ENCODE data around the gene RBM5.

The RBM5 gene

GRCh38 chr3:50121072-50122032, 32.6 kb downstream of the RBM5 start:
- H3K4me3 ChIP-seq (ENCODE audit: low read depth in 1 of 2, low read length in 2 of 2) = no peak overlapping the region
- H3K36me3 ChIP-seq (ENCODE audit: control insufficient read depth in 1 of 2, insufficient read depth in 2 of 2, low read length in 2 of 2) = peaks cover 35 to 51% of the 10 kb centered on the region in 2 donors
- H3K4me1 ChIP-seq (ENCODE audit: control insufficient read depth in 1 of 2, insufficient read depth in 2 of 2, low read length in 2 of 2) = peaks cover 4 to 21% of the 10 kb centered on the region in 2 donors
- no peak overlapping the region for H3K27ac ChIP-seq (ENCODE audit: low read length)
- no peaks in the 10 kb centered on the region for H3K27me3 ChIP-seq (ENCODE audit: low read depth, low read length)
- no peaks in the 10 kb centered on the region for H3K9me3 ChIP-seq (ENCODE audit: control insufficient read depth in 1 of 2, low read length in 2 of 2)

GRCh38 chr3:50122071-50122470, 33.4 kb downstream of the RBM5 start:
- Histone ChIP-seq H3K9me3 (ENCODE audit: control insufficient read depth in 1 of 2, low read length in 2 of 2) (no peaks in the 10 kb centered on the region), H3K4me3 (ENCODE audit: low read depth in 1 of 2, low read length in 2 of 2) (no peak overlapping the region), H3K27me3 (ENCODE audit: low read depth, low read length) (no peaks in the 10 kb centered on the region), H3K27ac (ENCODE audit: low read length) (no peak overlapping the region), H3K4me1 (ENCODE audit: control insufficient read depth in 1 of 2, insufficient read depth in 2 of 2, low read length in 2 of 2) (peaks cover 4 to 28% of the 10 kb centered on the region in 2 donors), H3K36me3 (ENCODE audit: control insufficient read depth in 1 of 2, insufficient read depth in 2 of 2, low read length in 2 of 2) (peaks cover 28 to 43% of the 10 kb centered on the region in 2 donors)

GRCh38 chr3:50122661-50123391, 34.1 kb downstream of the RBM5 start:
- H3K27ac ChIP-seq (ENCODE audit: low read length) = no peak overlapping the region
- H3K4me1 ChIP-seq (ENCODE audit: control insufficient read depth in 1 of 2, insufficient read depth in 2 of 2, low read length in 2 of 2) = peaks cover 4 to 32% of the 10 kb centered on the region in 2 donors
- H3K36me3 ChIP-seq (ENCODE audit: control insufficient read depth in 1 of 2, insufficient read depth in 2 of 2, low read length in 2 of 2) = peaks cover 22 to 36% of the 10 kb centered on the region in 2 donors
- no peaks in the 10 kb centered on the region for H3K9me3 ChIP-seq (ENCODE audit: control insufficient read depth in 1 of 2, low read length in 2 of 2)
- H3K27me3 ChIP-seq (ENCODE audit: low read depth, low read length) = no peaks in the 10 kb centered on the region
- no peak overlapping the region for H3K4me3 ChIP-seq (ENCODE audit: low read depth in 1 of 2, low read length in 2 of 2)

- no peak overlapping the region for H3K4me3 ChIP-seq (ENCODE audit: low read depth in 1 of 2, low read length in 2 of 2)
- H3K4me1 ChIP-seq (ENCODE audit: control insufficient read depth in 1 of 2, insufficient read depth in 2 of 2, low read length in 2 of 2) = peaks cover 4 to 32% of the 10 kb centered on the region in 2 donors
- H3K27ac ChIP-seq (ENCODE audit: low read length) = no peak overlapping the region
- peaks cover 15 to 29% of the 10 kb centered on the region in 2 donors for H3K36me3 ChIP-seq (ENCODE audit: control insufficient read depth in 1 of 2, insufficient read depth in 2 of 2, low read length in 2 of 2)
- no peaks in the 10 kb centered on the region for H3K9me3 ChIP-seq (ENCODE audit: control insufficient read depth in 1 of 2, low read length in 2 of 2)
- no peaks in the 10 kb centered on the region for H3K27me3 ChIP-seq (ENCODE audit: low read depth, low read length)
Observed at GRCh38 chr3:50123394-50124051, 34.8 kb downstream of the RBM5 start.

GRCh38 chr3:50124052-50124799, 35.5 kb downstream of the RBM5 start:
- Histone ChIP-seq H3K27ac (ENCODE audit: low read length) (no peak overlapping the region), H3K9me3 (ENCODE audit: control insufficient read depth in 1 of 2, low read length in 2 of 2) (no peaks in the 10 kb centered on the region), H3K4me1 (ENCODE audit: control insufficient read depth in 1 of 2, insufficient read depth in 2 of 2, low read length in 2 of 2) (peaks cover 4 to 32% of the 10 kb centered on the region in 2 donors), H3K4me3 (ENCODE audit: low read depth in 1 of 2, low read length in 2 of 2) (no peak overlapping the region), H3K27me3 (ENCODE audit: low read depth, low read length) (no peaks in the 10 kb centered on the region), H3K36me3 (ENCODE audit: control insufficient read depth in 1 of 2, insufficient read depth in 2 of 2, low read length in 2 of 2) (peaks cover 11 to 23% of the 10 kb centered on the region in 2 donors)

- peaks cover 4 to 32% of the 10 kb centered on the region in 2 donors for H3K4me1 ChIP-seq (ENCODE audit: control insufficient read depth in 1 of 2, insufficient read depth in 2 of 2, low read length in 2 of 2)
- H3K27me3 ChIP-seq (ENCODE audit: low read depth, low read length) = no peaks in the 10 kb centered on the region
- no peak overlapping the region for H3K27ac ChIP-seq (ENCODE audit: low read length)
- H3K4me3 ChIP-seq (ENCODE audit: low read depth in 1 of 2, low read length in 2 of 2) = no peak overlapping the region
- H3K36me3 ChIP-seq (ENCODE audit: control insufficient read depth in 1 of 2, insufficient read depth in 2 of 2, low read length in 2 of 2) = peaks cover 8 to 17% of the 10 kb centered on the region in 2 donors
- no peaks in the 10 kb centered on the region for H3K9me3 ChIP-seq (ENCODE audit: control insufficient read depth in 1 of 2, low read length in 2 of 2)
Observed at GRCh38 chr3:50124800-50125178, 36.1 kb downstream of the RBM5 start.

- Histone ChIP-seq H3K36me3 (ENCODE audit: control insufficient read depth in 1 of 2, insufficient read depth in 2 of 2, low read length in 2 of 2) (peaks cover 0 to 8% of the 10 kb centered on the region in 2 donors), H3K4me3 (ENCODE audit: low read depth in 1 of 2, low read length in 2 of 2) (no peak overlapping the region), H3K27ac (ENCODE audit: low read length) (no peak overlapping the region), H3K27me3 (ENCODE audit: low read depth, low read length) (no peaks in the 10 kb centered on the region), H3K4me1 (ENCODE audit: control insufficient read depth in 1 of 2, insufficient read depth in 2 of 2, low read length in 2 of 2) (peaks cover 4 to 32% of the 10 kb centered on the region in 2 donors), H3K9me3 (ENCODE audit: control insufficient read depth in 1 of 2, low read length in 2 of 2) (no peaks in the 10 kb centered on the region)
Observed at GRCh38 chr3:50125541-50126286, 37.0 kb downstream of the RBM5 start.

- peaks cover 4 to 32% of the 10 kb centered on the region in 2 donors for H3K4me1 ChIP-seq (ENCODE audit: control insufficient read depth in 1 of 2, insufficient read depth in 2 of 2, low read length in 2 of 2)
Observed at GRCh38 chr3:50126287-50127211, 37.8 kb downstream of the RBM5 start.

GRCh38 chr3:50127251-50127691, 38.6 kb downstream of the RBM5 start:
- no peak overlapping the region for H3K4me3 ChIP-seq (ENCODE audit: low read depth in 1 of 2, low read length in 2 of 2)
- no peaks in the 10 kb centered on the region for H3K9me3 ChIP-seq (ENCODE audit: control insufficient read depth in 1 of 2, low read length in 2 of 2)
- peaks cover 0 to 2% of the 10 kb centered on the region in 2 donors for H3K36me3 ChIP-seq (ENCODE audit: control insufficient read depth in 1 of 2, insufficient read depth in 2 of 2, low read length in 2 of 2)
- H3K27ac ChIP-seq (ENCODE audit: low read length) = no peak overlapping the region
- no peaks in the 10 kb centered on the region for H3K27me3 ChIP-seq (ENCODE audit: low read depth, low read length)
- H3K4me1 ChIP-seq (ENCODE audit: control insufficient read depth in 1 of 2, insufficient read depth in 2 of 2, low read length in 2 of 2) = peaks cover 4 to 32% of the 10 kb centered on the region in 2 donors

More at GRCh38 chr3:50126287-50127211, 37.8 kb downstream of the RBM5 start:
- Histone ChIP-seq H3K27me3 (ENCODE audit: low read depth, low read length) (no peaks in the 10 kb centered on the region), H3K36me3 (ENCODE audit: control insufficient read depth in 1 of 2, insufficient read depth in 2 of 2, low read length in 2 of 2) (peaks cover 0 to 6% of the 10 kb centered on the region in 2 donors), H3K9me3 (ENCODE audit: control insufficient read depth in 1 of 2, low read length in 2 of 2) (no peaks in the 10 kb centered on the region), H3K4me3 (ENCODE audit: low read depth in 1 of 2, low read length in 2 of 2) (no peak overlapping the region), H3K27ac (ENCODE audit: low read length) (no peak overlapping the region)

All from muscle layer of duodenum (tissue), 2 donors.